ENCODE measurements around the gene NFIC. TPM values are rescaled to one million over a fixed set of nuclear protein-coding genes. Genes with fewer than 3 reads are reported as not detected.
"Not testable (repeated sequence)": the region's sequence is repeated elsewhere in the genome, so short reads cannot be mapped to it uniquely, and the experiment has no call there.

Gene NFIC
- polyA plus RNA-seq, 1 experiment, result 5.0 TPM

GRCh38 chr19:3345850-3346460, 20.4 kb upstream of the NFIC start:
- no peak for TF ChIP-seq CTCF (IDR thresholded peaks at IDR 0.05; ENCODE audit: insufficient read depth, low read depth, low read length)
- no peaks in the 10 kb centered on the region for H3K36me3 ChIP-seq (ENCODE audit: control insufficient read depth, insufficient read depth, low read length)
- CTCF ChIA-PET, result interaction anchor here (0.5 to 1.8 kb wide), 5 partner anchors 11 to 424 kb away, joined by 3 to 13 read pairs (median 3); no protein-coding TSS in a partner anchor
- H3K27me3 ChIP-seq (ENCODE audit: control insufficient read depth, insufficient read depth, low read length), result no peaks in the 10 kb centered on the region
- DNase-seq (ENCODE audit: low read depth), result no peak
- POLR2A ChIA-PET, result no interaction called here
- H3K4me3 ChIP-seq (ENCODE audit: low read depth, low read length), result no peak overlapping the region

DNA sequence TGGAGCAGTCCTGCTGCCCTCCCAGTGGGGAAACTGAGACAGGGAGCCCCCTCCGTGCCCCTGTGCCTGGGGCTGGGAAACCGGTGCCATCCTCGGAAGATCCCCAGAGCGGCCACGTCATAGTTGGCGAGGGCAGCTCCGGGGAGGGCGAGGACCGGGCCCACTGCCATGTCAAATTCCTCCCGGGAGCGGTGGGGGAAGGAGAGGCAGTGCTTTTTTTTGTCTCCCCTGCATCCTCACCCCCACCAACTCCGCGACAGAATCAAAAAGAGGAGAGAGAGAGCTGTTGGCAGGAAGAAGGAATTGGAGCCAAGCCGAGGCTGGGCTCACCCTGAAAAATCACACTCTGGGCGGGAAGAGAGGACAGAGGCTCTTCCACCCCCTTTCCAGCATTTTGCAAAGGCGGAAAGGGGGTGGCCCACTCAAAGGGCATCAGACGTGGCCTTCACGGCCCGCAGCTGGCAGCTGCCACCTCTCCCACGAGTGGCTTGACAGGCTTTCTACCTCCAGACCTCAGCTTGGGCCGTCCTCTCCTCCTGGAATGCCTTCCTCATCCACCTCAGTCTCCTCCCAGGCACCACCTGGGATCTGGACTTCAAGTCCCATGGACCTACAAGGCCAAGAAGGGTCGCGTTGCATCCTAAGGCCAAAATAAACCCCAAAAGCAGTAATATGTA, 19.6 kb upstream of the NFIC start:
- Histone ChIP-seq H3K36me3 (ENCODE audit: control insufficient read depth, insufficient read depth, low read length) (no peaks in the 10 kb centered on the region), H3K27me3 (ENCODE audit: control insufficient read depth, insufficient read depth, low read length) (no peaks in the 10 kb centered on the region), H3K4me3 (ENCODE audit: low read depth, low read length) (no peak overlapping the region)
- ChIA-PET CTCF (interaction anchor here (0.6 to 1.8 kb wide), 4 partner anchors 10 to 423 kb away, joined by 3 to 13 read pairs (median 4); no protein-coding TSS in a partner anchor), POLR2A (no interaction called here)
- no peak for DNase-seq (ENCODE audit: low read depth)
- TF ChIP-seq CTCF (IDR thresholded peaks at IDR 0.05; ENCODE audit: insufficient read depth, low read depth, low read length), result no peak

GRCh38 chr19:3348042-3348441, 18.3 kb upstream of the NFIC start:
- Histone ChIP-seq H3K27me3 (ENCODE audit: control insufficient read depth, insufficient read depth, low read length) (no peaks in the 10 kb centered on the region), H3K36me3 (ENCODE audit: control insufficient read depth, insufficient read depth, low read length) (no peaks in the 10 kb centered on the region), H3K4me3 (ENCODE audit: low read depth, low read length) (no peak overlapping the region)
- POLR2A ChIA-PET, result no interaction called here
- no peak for TF ChIP-seq CTCF (IDR thresholded peaks at IDR 0.05; ENCODE audit: insufficient read depth, low read depth, low read length)
- CTCF ChIA-PET, result interaction anchor here (0.7 to 1.4 kb wide), 2 partner anchors 125 to 474 kb away, joined by 3 to 4 read pairs; no protein-coding TSS in a partner anchor
- no peak for DNase-seq (ENCODE audit: low read depth)

GRCh38 chr19:3348469-3348868, 17.9 kb upstream of the NFIC start:
- POLR2A ChIA-PET; H3K27me3 ChIP-seq (ENCODE audit: control insufficient read depth, insufficient read depth, low read length); H3K36me3 ChIP-seq (ENCODE audit: control insufficient read depth, insufficient read depth, low read length); H3K4me3 ChIP-seq (ENCODE audit: low read depth, low read length); DNase-seq (ENCODE audit: low read depth): not testable (repeated sequence)
- CTCF ChIA-PET, result interaction anchor here (1.4 kb wide), 1 partner anchor 125 kb away, joined by 4 read pairs; no protein-coding TSS in a partner anchor

GRCh38 chr19:3350014-3350663, 16.2 kb upstream of the NFIC start:
- Histone ChIP-seq H3K4me3 (ENCODE audit: low read depth, low read length) (no peak overlapping the region), H3K27me3 (ENCODE audit: control insufficient read depth, insufficient read depth, low read length) (no peaks in the 10 kb centered on the region), H3K36me3 (ENCODE audit: control insufficient read depth, insufficient read depth, low read length) (no peaks in the 10 kb centered on the region)
- DNase-seq (ENCODE audit: low read depth), result no peak
- TF ChIP-seq CTCF (IDR thresholded peaks at IDR 0.05; ENCODE audit: insufficient read depth, low read depth, low read length), result no peak
- ChIA-PET CTCF (no interaction called here), POLR2A (no interaction called here)
